Measurements from ENCODE around the gene RMRP.
"Not testable (repeated sequence)": the region's sequence is repeated elsewhere in the genome, so short reads cannot be mapped to it uniquely, and the experiment has no call there.

RMRP gene

GRCh38 chr9:35639631-35640030 lies 18.2 kb downstream of the RMRP start:
- TF ChIP-seq CTCF (IDR thresholded peaks at IDR 0.05; ENCODE audit: low read depth, low read length), result no peak
- no peak for DNase-seq (ENCODE audit: extremely low read depth, low read depth)

GRCh38 chr9:35639225-35639624 lies 18.6 kb downstream of the RMRP start:
- DNase-seq (ENCODE audit: extremely low read depth, low read depth), result not testable (repeated sequence)

- DNase-seq (ENCODE audit: extremely low read depth, low read depth), result not testable (repeated sequence)
Measured at GRCh38 chr9:35638751-35639150, 19.1 kb downstream of the RMRP start.

GRCh38 chr9:35637427-35637955 lies 20.3 kb downstream of the RMRP start:
- not testable (repeated sequence) for DNase-seq (ENCODE audit: extremely low read depth, low read depth)

- not testable (repeated sequence) for DNase-seq (ENCODE audit: extremely low read depth, low read depth)
Measured at GRCh38 chr9:35636877-35637246, 21.0 kb downstream of the RMRP start.

GRCh38 chr9:35636135-35636876 lies 21.5 kb downstream of the RMRP start:
- DNase-seq (ENCODE audit: extremely low read depth, low read depth), result no peak
- TF ChIP-seq CTCF (IDR thresholded peaks at IDR 0.05; ENCODE audit: low read depth, low read length), result no peak

- no peak for DNase-seq (ENCODE audit: extremely low read depth, low read depth)
- TF ChIP-seq CTCF (IDR thresholded peaks at IDR 0.05; ENCODE audit: low read depth, low read length), result no peak
Measured at GRCh38 chr9:35635730-35636129, 22.1 kb downstream of the RMRP start.

GRCh38 chr9:35629597-35629996 lies 28.2 kb downstream of the RMRP start:
- no peak for TF ChIP-seq CTCF (IDR thresholded peaks at IDR 0.05; ENCODE audit: low read depth, low read length)
- no peak for DNase-seq (ENCODE audit: extremely low read depth, low read depth)

- no peak for DNase-seq (ENCODE audit: extremely low read depth, low read depth)
- TF ChIP-seq CTCF (IDR thresholded peaks at IDR 0.05; ENCODE audit: low read depth, low read length), result no peak
Measured at GRCh38 chr9:35628389-35628991, 29.3 kb downstream of the RMRP start.

Measured in AG09319 (cell line).